HEK293 (cell line): ENCODE measurements around the gene RINL.
A peak's percentile ranks its signal among the peaks of the same experiment; 100 is the strongest.

ENCODE experiments used
- CTCF ChIA-PET: fragments of 350-600 bp; formaldehyde crosslinking; extraction: SDS; loops from one replicate; lab custom pipeline; 2021; ENCODE audit warnings: antibody characterized with exemption; lab: Yijun Ruan, JAX
- POLR2A ChIA-PET: fragments of 300-600 bp; formaldehyde crosslinking; extraction: SDS; loops from one replicate; lab custom pipeline; 2020; ENCODE audit warnings: antibody characterized with exemption, inconsistent platforms; lab: Yijun Ruan, JAX
- H3K27ac ChIP-seq: fragments of 200-500 bp; sonication (Bioruptor generic); 2 replicates; pipeline ENCODE4 v1.5.1; 2014; ENCODE audit warnings: low read depth, low read length, control low read depth, inconsistent platforms; ENCODE audit errors: extremely low read depth
- H3K36me3 ChIP-seq, 2 experiments: fragments of 200-500 bp in 1 of 2; sonication (Bioruptor generic) in 1 of 2; 1 replicate in 1 of 2; 2 replicates in 1 of 2; pipeline ENCODE4 v1.5.1; 2014 to 2017; ENCODE audit warnings: inconsistent platforms in 2 of 2, low read length in 2 of 2; ENCODE audit not compliant: control insufficient read depth in 2 of 2, insufficient read depth in 1 of 2
- H3K4me1 ChIP-seq: fragments of 200-500 bp; sonication (Bioruptor generic); 2 replicates; pipeline ENCODE4 v1.5.1; 2014; ENCODE audit warnings: mild to moderate bottlenecking, low read length, inconsistent platforms; ENCODE audit not compliant: control insufficient read depth, insufficient read depth
- H3K4me3 ChIP-seq: 2 replicates; pipeline ENCODE4 v1.5.1; 2011; ENCODE audit warnings: low read depth, mild to moderate bottlenecking, control low read depth, low read length, moderate library complexity
- H3K9me3 ChIP-seq: fragments of 200-500 bp; sonication (Bioruptor generic); 2 replicates; pipeline ENCODE4 v1.5.1; 2014; ENCODE audit warnings: low read depth, low read length, inconsistent platforms; ENCODE audit not compliant: control insufficient read depth, insufficient read depth
- REPIN1 ChIP-seq: fragments of 450-650 bp; formaldehyde crosslinking; IDR thresholded peaks from 2 replicates; pipeline ENCODE4 v1.5.1; 2017; ENCODE audit warnings: missing biosample characterization, missing genetic modification characterization, low read depth
- ZBTB1 ChIP-seq: fragments of 450-650 bp; formaldehyde crosslinking; IDR thresholded peaks from 2 replicates; pipeline ENCODE4 v1.5.1; 2016; ENCODE audit warnings: missing biosample characterization, missing genetic modification characterization
- ZBTB17 ChIP-seq: fragments of 450-650 bp; formaldehyde crosslinking; IDR thresholded peaks from 2 replicates; pipeline ENCODE4 v1.5.1; 2016; ENCODE audit warnings: missing biosample characterization, missing genetic modification characterization
- ZBTB8A ChIP-seq: fragments of 450-650 bp; formaldehyde crosslinking; IDR thresholded peaks from 2 replicates; pipeline ENCODE4 v1.5.1; 2016; ENCODE audit warnings: missing biosample characterization, missing genetic modification characterization
- ZIC2 ChIP-seq: fragments of 450-650 bp; formaldehyde crosslinking; IDR thresholded peaks from 2 replicates; pipeline ENCODE4 v1.5.1; 2016; ENCODE audit warnings: missing biosample characterization, missing genetic modification characterization
- ZNF10 ChIP-seq: fragments of 450-650 bp; formaldehyde crosslinking; IDR thresholded peaks from 2 replicates; pipeline ENCODE4 v1.5.1; 2017; ENCODE audit warnings: missing biosample characterization, missing genetic modification characterization
- ZNF146 ChIP-seq: fragments of 450-650 bp; formaldehyde crosslinking; IDR thresholded peaks from 2 replicates; pipeline ENCODE4 v1.5.1; 2016; ENCODE audit warnings: missing biosample characterization, missing genetic modification characterization
- ZNF16 ChIP-seq: fragments of 450-650 bp; formaldehyde crosslinking; IDR thresholded peaks from 2 replicates; pipeline ENCODE4 v1.5.1; 2016; ENCODE audit warnings: low read depth, missing biosample characterization, missing genetic modification characterization
- ZNF26 ChIP-seq: fragments of 450-650 bp; formaldehyde crosslinking; IDR thresholded peaks from 2 replicates; pipeline ENCODE4 v1.5.1; 2016; ENCODE audit warnings: missing biosample characterization, missing genetic modification characterization
- ZNF302 ChIP-seq: fragments of 450-650 bp; formaldehyde crosslinking; IDR thresholded peaks from 2 replicates; pipeline ENCODE4 v1.5.1; 2016; ENCODE audit warnings: missing biosample characterization, missing genetic modification characterization, low read depth
- ZNF311 ChIP-seq: fragments of 450-650 bp; formaldehyde crosslinking; IDR thresholded peaks from 2 replicates; pipeline ENCODE4 v1.5.1; 2017; ENCODE audit warnings: missing biosample characterization, missing genetic modification characterization, borderline replicate concordance
- ZNF341 ChIP-seq: fragments of 450-650 bp; formaldehyde crosslinking; IDR thresholded peaks from 2 replicates; pipeline ENCODE4; 2016; ENCODE audit warnings: low read depth, missing biosample characterization, missing genetic modification characterization
- ZNF404 ChIP-seq: fragments of 450-650 bp; formaldehyde crosslinking; IDR thresholded peaks from 2 replicates; pipeline ENCODE4 v1.5.1; 2017; ENCODE audit warnings: missing biosample characterization, missing genetic modification characterization
- ZNF416 ChIP-seq: fragments of 450-650 bp; formaldehyde crosslinking; IDR thresholded peaks from 2 replicates; pipeline ENCODE4 v1.5.1; 2016; ENCODE audit warnings: missing biosample characterization, missing genetic modification characterization
- ZNF549 ChIP-seq: fragments of 450-650 bp; IDR thresholded peaks from 2 replicates; pipeline ENCODE4 v1.5.1; 2018; ENCODE audit warnings: missing biosample characterization, missing genetic modification characterization, mild to moderate bottlenecking, inconsistent platforms, moderate library complexity
- ZNF639 ChIP-seq: fragments of 450-650 bp; formaldehyde crosslinking; IDR thresholded peaks from 2 replicates; pipeline ENCODE4 v1.5.1; 2016; ENCODE audit warnings: missing biosample characterization, missing genetic modification characterization
- ZNF645 ChIP-seq: fragments of 450-650 bp; formaldehyde crosslinking; IDR thresholded peaks from 2 replicates; pipeline ENCODE4; 2016; ENCODE audit warnings: missing biosample characterization, missing genetic modification characterization
- ZNF654 ChIP-seq: fragments of 450-650 bp; formaldehyde crosslinking; IDR thresholded peaks from 2 replicates; pipeline ENCODE4 v1.5.1; 2016; ENCODE audit warnings: low read depth, missing biosample characterization, missing genetic modification characterization
- ZNF692 ChIP-seq: fragments of 450-650 bp; formaldehyde crosslinking; IDR thresholded peaks from 2 replicates; pipeline ENCODE4 v1.5.1; 2016; ENCODE audit warnings: missing biosample characterization, missing genetic modification characterization
- ZNF768 ChIP-seq: fragments of 450-650 bp; formaldehyde crosslinking; IDR thresholded peaks from 2 replicates; pipeline ENCODE4 v1.5.1; 2018; ENCODE audit warnings: missing biosample characterization, mild to moderate bottlenecking, missing genetic modification characterization
- ZNF785 ChIP-seq: fragments of 450-650 bp; formaldehyde crosslinking; IDR thresholded peaks from 2 replicates; pipeline ENCODE4 v1.5.1; 2016; ENCODE audit warnings: missing biosample characterization, missing genetic modification characterization
- ZNF792 ChIP-seq: fragments of 450-650 bp; formaldehyde crosslinking; IDR thresholded peaks from 2 replicates; pipeline ENCODE4 v1.5.1; 2016; ENCODE audit warnings: missing biosample characterization, missing genetic modification characterization
- ZSCAN18 ChIP-seq: fragments of 450-650 bp; formaldehyde crosslinking; IDR thresholded peaks from 2 replicates; pipeline ENCODE4 v1.5.1; 2016; ENCODE audit warnings: missing biosample characterization, missing genetic modification characterization
- ZSCAN4 ChIP-seq: fragments of 450-650 bp; formaldehyde crosslinking; IDR thresholded peaks from 2 replicates; pipeline ENCODE4 v1.5.1; 2017; ENCODE audit warnings: missing biosample characterization, missing genetic modification characterization

RINL gene

GRCh38 chr19:38899447-38900201 lies 21.5 kb upstream of the RINL start, which contains the start of the genes NFKBIB and SIRT2 (continued):
- TF ChIP-seq ZNF26 (tag by site-specific recombination): no peak
- TF ChIP-seq ZNF302 (tag by site-specific recombination): no peak
- peak; percentile 99 for TF ChIP-seq ZBTB17 (tag by site-specific recombination)
- no peak for TF ChIP-seq ZNF654 (tag by site-specific recombination)
- TF ChIP-seq ZNF404 (tag by site-specific recombination): no peak
- TF ChIP-seq ZNF768 (tag by site-specific recombination): no peak
- 0 out of 2 replicates have a peak, but pooled peaks have one; percentile 72 for TF ChIP-seq REPIN1 (tag by site-specific recombination)
- no peak for TF ChIP-seq ZNF146

- H3K4me1 ChIP-seq: peaks cover 21% of the 10 kb centered on the region
- peak overlapping the region; percentile 58 for H3K4me3 ChIP-seq
- H3K36me3 ChIP-seq: peaks cover 0 to 16% of the 10 kb centered on the region in 2 experiments; a peak in 1 of 3 replicates
- CTCF ChIA-PET: interaction anchor here (3.3 kb wide), 1 partner anchor 12 kb away, joined by 32 read pairs; no protein-coding TSS in a partner anchor
- peaks cover 3% of the 10 kb centered on the region; the same call in 1 of the 2 replicates for H3K9me3 ChIP-seq
- peak overlapping the region; percentile 66 for H3K27ac ChIP-seq
- POLR2A ChIA-PET: no interaction called here
- TF ChIP-seq ZSCAN4 (tag by site-specific recombination) (peak; percentile 44; the same call in 1 of the 2 replicates), ZNF16 (tag by site-specific recombination) (peak; percentile 72), ZBTB8A (tag by site-specific recombination) (no peak), ZNF549 (tag by site-specific recombination) (no peak), ZNF785 (tag by site-specific recombination) (0 out of 2 replicates have a peak, but pooled peaks have one; percentile 54), ZNF341 (tag by site-specific recombination) (peak; percentile 66), ZNF416 (tag by site-specific recombination) (peak; percentile 60; the same call in 1 of the 2 replicates), ZBTB1 (no peak), REPIN1 (tag by site-specific recombination) (peak; percentile 94; the same call in 1 of the 2 replicates), ZNF792 (peak; percentile 87; the same call in 1 of the 2 replicates), ZNF639 (tag by site-specific recombination) (no peak; the same call in none of the 2 replicates), ZNF692 (no peak; the same call in none of the 2 replicates), ZSCAN18 (tag by site-specific recombination) (0 out of 2 replicates have a peak, but pooled peaks have one; percentile 6), ZIC2 (tag by site-specific recombination) (peak; percentile 46), ZNF645 (tag by site-specific recombination) (0 out of 2 replicates have a peak, but pooled peaks have one; percentile 81), ZNF311 (0 out of 2 replicates have a peak, but pooled peaks have one; percentile 36), ZNF10 (tag by site-specific recombination) (no peak)
Measured at GRCh38 chr19:38898788-38899446, 20.8 kb upstream of the RINL start.
